Measurements from ENCODE around the gene NCR2.

The NCR2 gene

GRCh38 chr6:41327177-41327576 is 8.2 kb upstream of the NCR2 start:
- in situ Hi-C loops (cut with HindIII; ENCODE audit: low sequenced_read_pairs), result no loop called here

DNA sequence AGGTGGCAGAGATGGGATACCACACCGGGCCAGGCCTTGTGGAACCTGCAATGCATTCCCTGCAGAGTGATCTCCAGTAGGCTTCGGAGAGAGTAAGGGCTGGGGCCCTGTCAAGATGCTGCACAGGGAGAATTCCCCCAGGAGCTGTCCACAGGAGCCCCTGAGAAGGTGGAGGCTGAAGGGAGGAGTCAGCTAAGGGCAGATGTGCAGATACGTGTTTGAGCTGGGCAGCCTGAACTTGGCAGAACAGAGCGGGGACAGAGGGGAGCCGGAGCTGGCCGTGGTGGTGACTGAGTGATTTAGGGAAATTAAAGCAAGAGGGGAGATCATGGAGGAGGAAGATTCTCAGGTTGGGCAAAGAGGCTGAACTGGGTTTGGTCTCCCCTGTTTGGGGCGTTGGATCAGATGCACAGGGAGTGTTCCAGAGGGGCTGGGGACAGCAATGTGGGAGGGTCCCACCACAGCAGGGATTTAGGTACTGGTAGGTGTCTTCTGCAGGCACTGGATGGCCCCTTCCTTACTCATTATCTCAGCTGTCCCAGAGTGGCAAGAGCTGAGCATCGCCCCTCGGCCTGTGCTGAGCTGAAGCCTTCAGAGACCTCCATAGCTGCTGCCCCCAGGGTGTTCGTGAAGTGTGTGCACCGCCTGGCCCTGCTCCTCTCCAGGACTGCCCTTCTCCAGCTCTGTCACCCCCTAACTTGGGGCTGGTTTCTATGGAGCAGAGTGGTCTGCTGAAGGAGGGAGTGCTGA is 3.8 kb upstream of the NCR2 start:
- in situ Hi-C loops (cut with HindIII; ENCODE audit: low sequenced_read_pairs), result no loop called here

DNA sequence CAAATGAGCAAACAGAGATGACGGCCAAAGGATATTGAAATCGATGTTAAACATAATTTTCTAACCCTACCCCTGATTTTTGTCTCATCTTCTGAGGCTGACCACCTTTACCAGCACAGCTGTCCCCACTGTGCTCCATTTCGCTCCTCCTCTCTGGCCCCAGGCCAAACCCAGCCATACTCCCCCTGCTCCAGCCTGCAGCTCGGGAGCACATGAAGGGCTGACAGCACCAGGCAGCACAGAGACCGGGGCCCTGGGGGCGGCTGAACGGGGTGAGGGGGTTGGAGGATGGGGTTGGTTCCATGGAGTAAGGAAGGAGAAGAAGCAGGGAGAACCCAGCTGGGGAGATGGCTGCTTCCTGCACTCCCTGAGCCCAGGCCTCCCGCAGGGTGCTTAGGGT is 3.2 kb upstream of the NCR2 start:
- in situ Hi-C loops (cut with HindIII; ENCODE audit: low sequenced_read_pairs), result no loop called here

DNA sequence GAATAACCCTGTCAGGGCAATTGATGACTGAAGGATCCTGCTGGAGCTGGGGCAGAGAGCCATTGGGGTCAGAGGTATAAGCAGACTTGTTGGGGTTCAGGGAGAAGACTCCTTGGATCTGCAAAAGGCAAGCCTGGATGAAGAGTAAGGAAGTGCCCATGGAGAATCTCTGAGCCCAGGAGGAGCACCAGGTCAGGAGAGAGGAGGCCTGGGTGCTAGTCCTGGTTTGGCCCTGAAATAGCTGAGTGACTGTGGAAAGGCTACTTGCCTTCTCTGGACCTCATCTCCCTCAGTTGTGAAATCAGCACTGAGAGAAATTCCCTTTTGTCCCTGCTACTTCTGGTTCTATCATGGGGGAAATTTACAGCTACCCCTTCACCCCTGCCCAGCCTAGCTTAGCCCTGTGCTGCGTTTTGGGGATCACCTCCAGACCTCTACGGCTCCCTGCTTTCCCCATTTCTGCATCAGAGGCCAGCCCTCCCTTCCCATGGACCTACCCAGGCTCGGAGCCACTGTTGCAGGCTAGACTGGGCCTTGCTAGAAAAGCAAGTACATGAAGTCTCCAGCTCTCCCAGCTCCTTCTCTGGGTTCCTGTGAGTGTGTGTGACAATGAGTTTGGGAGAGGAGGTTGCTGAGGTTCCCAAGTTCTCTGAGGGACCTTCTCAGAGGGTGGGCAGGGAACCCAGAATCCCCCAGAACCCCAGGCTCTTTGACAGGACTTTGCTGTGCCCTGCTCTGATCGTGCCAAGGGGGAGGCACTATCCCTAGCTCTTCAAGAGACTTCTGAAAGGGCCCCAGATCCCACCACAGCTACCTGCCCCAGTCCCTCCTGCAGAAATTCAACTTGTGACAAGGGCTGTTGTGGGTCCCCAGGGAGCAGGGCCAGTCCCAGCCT is 2.3 kb upstream of the NCR2 start:
- in situ Hi-C loops (cut with HindIII; ENCODE audit: low sequenced_read_pairs), result no loop called here

GRCh38 chr6:41334482-41335040 is 847 bp upstream of the NCR2 start:
- in situ Hi-C loops (cut with HindIII; ENCODE audit: low sequenced_read_pairs), result no loop called here

DNA sequence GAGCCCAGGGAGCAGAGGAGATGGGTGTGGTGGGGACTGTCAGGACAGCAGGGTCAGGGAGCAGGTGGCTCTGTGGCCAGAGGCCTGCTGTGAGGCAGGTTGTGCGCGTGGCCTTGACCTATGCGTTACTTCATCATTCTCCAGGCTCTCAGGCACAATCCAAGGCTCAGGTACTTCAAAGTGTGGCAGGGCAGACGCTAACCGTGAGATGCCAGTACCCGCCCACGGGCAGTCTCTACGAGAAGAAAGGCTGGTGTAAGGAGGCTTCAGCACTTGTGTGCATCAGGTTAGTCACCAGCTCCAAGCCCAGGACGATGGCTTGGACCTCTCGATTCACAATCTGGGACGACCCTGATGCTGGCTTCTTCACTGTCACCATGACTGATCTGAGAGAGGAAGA is 535 bp downstream of the NCR2 start:
- in situ Hi-C loops (cut with HindIII; ENCODE audit: low sequenced_read_pairs), result no loop called here

DNA sequence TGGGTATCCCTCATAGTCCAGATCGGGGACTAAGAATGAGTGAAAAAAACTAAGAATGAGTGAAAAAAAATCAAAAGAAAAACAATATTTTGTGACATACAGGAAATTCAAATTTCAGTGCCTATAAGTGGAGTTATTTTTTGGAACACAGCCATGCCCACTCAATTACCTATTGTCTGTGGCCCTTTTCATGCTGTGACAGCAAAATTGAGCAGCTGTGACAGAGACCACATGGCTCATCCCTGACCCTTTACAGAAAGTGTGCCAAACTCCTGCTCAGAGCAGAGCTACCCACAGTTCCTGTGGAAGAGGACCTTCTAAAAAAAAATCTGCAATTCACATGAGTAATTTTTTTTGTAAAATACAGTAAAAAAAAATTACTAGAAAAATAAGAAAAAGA is 1.4 kb downstream of the NCR2 start:
- in situ Hi-C loops (cut with HindIII; ENCODE audit: low sequenced_read_pairs), result no loop called here

- in situ Hi-C loops (cut with HindIII; ENCODE audit: low sequenced_read_pairs), result no loop called here
Measured at GRCh38 chr6:41337709-41338108, 2.3 kb downstream of the NCR2 start.

DNA sequence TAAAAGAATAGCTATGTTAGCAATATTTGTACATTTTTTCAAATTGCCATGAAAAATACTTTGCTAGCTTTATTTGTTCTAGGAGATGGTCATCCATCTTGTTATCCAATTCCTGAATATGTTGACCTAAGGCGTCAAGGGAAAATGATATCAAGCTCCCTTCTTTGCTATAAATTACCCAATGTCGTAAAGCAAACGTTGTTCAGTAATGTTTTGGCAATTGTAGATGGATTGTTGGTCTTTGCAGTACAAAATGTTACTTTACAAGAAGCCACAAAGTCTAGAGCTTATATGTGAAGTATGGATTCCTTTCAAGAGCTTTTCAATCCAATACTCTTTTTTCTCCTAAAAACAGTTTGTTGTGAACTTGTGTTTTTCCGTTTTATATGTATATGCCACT is 3.3 kb downstream of the NCR2 start:
- in situ Hi-C loops (cut with HindIII; ENCODE audit: low sequenced_read_pairs), result no loop called here

DNA sequence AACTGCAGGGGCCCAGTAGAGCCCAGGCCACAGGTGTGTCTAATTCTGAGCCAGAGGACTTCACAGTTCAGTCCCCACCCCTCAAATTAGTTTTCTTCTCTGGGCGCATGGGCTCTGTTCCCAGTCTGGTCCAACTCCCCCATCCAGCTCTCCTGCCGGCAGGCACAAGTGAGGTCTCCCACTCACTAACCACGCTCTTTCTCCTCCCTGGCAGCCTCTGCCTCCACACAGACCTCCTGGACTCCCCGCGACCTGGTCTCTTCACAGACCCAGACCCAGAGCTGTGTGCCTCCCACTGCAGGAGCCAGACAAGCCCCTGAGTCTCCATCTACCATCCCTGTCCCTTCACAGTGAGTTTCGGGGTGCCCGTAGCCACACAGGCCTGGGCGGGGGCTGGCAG is 6.2 kb downstream of the NCR2 start:
- in situ Hi-C loops (cut with HindIII; ENCODE audit: low sequenced_read_pairs), result no loop called here

DNA sequence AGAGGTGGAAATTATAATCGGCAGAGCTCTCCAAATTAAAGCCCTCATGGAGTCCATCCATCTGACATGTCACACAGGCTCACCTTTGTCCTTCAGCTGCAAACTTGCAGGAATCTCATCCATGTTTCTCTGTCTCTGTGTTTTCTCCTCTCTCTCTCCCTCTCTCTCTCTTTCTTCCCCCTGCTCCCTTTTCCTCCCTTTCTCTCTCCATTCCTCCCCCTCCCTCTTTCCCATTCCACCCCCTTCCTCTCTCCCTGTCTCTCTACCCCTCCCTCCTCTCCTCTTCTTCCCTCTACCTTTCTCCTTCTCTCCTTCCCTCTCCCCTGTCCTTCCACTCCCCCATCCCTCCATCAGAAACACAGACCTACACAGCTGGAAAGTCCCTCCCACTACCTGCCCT is 6.8 kb downstream of the NCR2 start:
- in situ Hi-C loops (cut with HindIII; ENCODE audit: low sequenced_read_pairs), result no loop called here

- in situ Hi-C loops (cut with HindIII; ENCODE audit: low sequenced_read_pairs), result no loop called here
Measured at GRCh38 chr6:41343641-41344187, 8.3 kb downstream of the NCR2 start.

DNA sequence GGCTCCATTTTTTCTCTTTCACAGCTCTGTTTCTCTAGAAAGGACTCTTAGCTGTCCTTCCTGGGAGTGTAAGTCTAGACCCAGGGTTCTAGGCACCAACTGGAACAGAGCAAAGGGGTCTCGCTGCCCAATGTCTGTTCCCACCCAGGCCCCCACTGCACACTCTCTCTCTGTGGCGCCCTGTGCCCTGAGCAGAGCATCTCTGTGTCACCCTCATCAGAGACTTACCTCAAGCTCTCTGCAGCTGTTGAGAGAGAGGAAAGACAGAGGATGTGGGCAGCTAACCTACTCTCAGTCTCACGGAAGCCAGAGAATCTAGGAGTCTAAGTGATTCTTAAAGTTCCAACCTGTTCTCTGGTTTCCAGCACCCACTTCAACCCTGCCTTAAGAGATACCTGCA is 9.5 kb downstream of the NCR2 start:
- in situ Hi-C loops (cut with HindIII; ENCODE audit: low sequenced_read_pairs), result no loop called here

DNA sequence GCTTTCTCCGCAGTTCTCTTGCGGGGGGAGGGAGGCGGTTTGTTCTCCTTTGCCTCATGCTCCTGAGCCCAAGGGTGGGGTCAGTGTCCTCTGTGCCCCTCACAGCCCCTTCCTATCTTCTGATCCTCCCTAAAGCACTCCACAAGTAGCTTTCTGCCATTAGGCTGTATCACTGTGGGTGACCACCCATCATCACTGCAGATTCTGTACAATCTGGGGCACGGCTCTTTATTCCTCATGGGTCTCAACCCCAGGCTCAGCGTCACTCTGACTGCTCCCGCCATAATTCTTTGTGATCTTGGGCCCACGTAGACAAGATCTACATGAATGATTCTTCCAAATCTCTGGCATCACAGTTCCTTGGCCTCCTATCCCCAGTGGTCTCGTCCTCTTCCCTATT is 10.5 kb downstream of the NCR2 start:
- in situ Hi-C loops (cut with HindIII; ENCODE audit: low sequenced_read_pairs), result no loop called here

DNA sequence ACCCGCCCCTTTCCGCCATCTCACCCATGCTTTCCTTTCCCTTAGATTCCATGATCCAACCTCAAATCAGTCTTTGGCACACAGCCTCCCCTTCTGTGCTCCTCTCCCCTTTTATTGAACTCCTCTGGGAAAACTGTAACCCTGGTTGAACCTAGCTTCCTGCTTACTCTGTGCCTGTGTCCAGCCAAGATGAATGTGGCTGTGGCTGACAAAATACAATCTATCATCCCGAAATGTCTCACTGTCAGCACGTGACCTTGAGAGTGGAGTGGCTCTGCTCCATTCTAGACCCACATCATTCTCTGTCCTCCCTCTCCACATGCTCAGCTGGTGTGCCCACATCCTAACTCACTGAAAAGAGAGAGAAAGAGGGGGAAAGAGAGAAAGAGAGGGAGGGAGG is 11.0 kb downstream of the NCR2 start:
- in situ Hi-C loops (cut with HindIII; ENCODE audit: low sequenced_read_pairs), result no loop called here

- in situ Hi-C loops (cut with HindIII; ENCODE audit: low sequenced_read_pairs), result no loop called here
Measured at GRCh38 chr6:41347378-41348050, 12.1 kb downstream of the NCR2 start.

- in situ Hi-C loops (cut with HindIII; ENCODE audit: low sequenced_read_pairs), result no loop called here
Measured at GRCh38 chr6:41348934-41349333, 13.5 kb downstream of the NCR2 start.

GRCh38 chr6:41352396-41352795 is 17.0 kb downstream of the NCR2 start:
- in situ Hi-C loops (cut with HindIII; ENCODE audit: low sequenced_read_pairs), result no loop called here

GRCh38 chr6:41352907-41353306 is 17.5 kb downstream of the NCR2 start:
- in situ Hi-C loops (cut with HindIII; ENCODE audit: low sequenced_read_pairs), result no loop called here

DNA sequence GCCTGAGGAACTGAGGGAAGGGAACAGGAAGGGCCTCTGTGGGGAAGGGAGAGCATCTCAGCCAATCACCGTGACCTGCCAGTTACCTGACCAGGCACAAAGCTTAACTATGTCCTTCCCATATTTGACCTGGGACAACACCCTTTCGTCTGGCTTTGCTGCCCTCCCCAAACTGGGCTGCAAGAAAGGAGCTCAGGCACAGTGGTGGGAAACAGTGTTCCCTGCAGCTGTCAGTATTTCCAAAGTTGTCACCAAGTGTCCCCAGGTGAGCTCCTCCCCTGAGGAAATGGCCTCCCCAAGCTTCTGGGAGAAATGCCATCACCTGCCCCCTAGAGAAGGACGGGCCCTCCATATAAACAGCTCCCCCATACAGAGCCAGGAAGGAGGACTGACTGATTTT is 17.9 kb downstream of the NCR2 start:
- in situ Hi-C loops (cut with HindIII; ENCODE audit: low sequenced_read_pairs), result no loop called here

GRCh38 chr6:41355952-41356351 is 20.5 kb downstream of the NCR2 start:
- in situ Hi-C loops (cut with HindIII; ENCODE audit: low sequenced_read_pairs), result no loop called here
